Measurements from ENCODE around the gene CHRND. TPM values are rescaled to one million over a fixed set of nuclear protein-coding genes. Genes with fewer than 3 reads are reported as not detected.

The CHRND gene
- total and polyA plus RNA-seq, 2 experiments from 2014 or later, result 0.10 to 0.11 TPM

- TF ChIP-seq ZNF114 (CRISPR knock-in tag; IDR thresholded peaks at IDR 0.05), result no peak
- no peak for TF ChIP-seq ETS1 (IDR thresholded peaks at IDR 0.05)
- no peak for TF ChIP-seq NANOG (IDR thresholded peaks at IDR 0.05; ENCODE audit: borderline replicate concordance)
- no peak for TF ChIP-seq STAT1 (IDR thresholded peaks at IDR 0.05; ENCODE audit: unreplicated experiment)
- TF ChIP-seq REST (IDR thresholded peaks at IDR 0.05; ENCODE audit: unreplicated experiment), result no peak
- no peak for TF ChIP-seq ZNF331 (CRISPR knock-in tag; IDR thresholded peaks at IDR 0.05; ENCODE audit: low read depth)
These were observed 15.4 kb downstream of the CHRND start (continued) for GRCh38 chr2:232541195-232541960.

DNA sequence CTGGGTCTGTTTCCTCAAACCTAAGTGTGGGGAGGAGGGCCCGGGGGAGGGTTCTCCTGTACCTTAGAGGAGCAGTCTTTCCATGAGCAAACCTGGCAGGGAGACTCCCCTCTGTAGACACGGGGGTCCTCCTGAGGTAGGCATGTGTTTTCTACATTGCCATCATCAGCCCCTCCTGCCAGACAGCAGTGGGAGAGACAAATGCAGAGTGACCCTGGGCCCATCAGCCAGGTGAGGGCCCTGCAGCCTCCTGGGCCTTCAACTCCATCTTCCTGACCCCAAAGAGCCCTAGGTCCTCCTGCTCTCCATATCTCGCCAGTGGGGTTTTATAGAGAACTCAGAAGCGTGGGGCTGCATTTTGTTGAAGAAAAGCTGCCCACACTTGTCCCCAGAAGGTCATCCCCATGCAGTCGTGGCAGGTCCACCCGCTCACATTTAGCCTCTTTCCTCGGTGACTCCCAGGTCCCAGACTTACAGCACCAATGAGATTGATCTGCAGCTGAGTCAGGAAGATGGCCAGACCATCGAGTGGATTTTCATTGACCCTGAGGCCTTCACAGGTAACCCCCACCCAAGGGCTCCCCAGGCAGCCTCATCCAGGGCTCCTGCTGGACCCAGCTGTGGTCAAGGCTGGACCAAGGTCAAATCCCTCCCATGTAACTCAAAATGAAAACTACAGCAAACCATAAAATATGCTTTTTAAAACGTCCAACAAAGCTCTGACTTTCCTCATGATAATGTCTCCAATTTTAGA, 16.2 kb downstream of the CHRND start:
- peaks cover 12% of the 10 kb centered on the region for H3K27me3 Mint-ChIP-seq (ENCODE audit: insufficient read depth, low read depth, poor library complexity)
- H3K79me2 ChIP-seq (replicated peaks; ENCODE audit: insufficient read depth), result peaks cover 7% of the 10 kb centered on the region
- no peak overlapping the region for H3K27ac Mint-ChIP-seq
- H4K20me1 ChIP-seq (replicated peaks; ENCODE audit: insufficient read depth), result no peaks in the 10 kb centered on the region
- no peak overlapping the region for H2AFZ ChIP-seq
- H3F3A ChIP-seq (replicated peaks; ENCODE audit: low read depth), result no peaks in the 10 kb centered on the region
- DNase-seq (ENCODE audit: low spot score) (no peak), ATAC-seq (no peak)
- no peaks in the 10 kb centered on the region for H3K36me3 ChIP-seq (ENCODE audit: insufficient read depth)
- H3K36me3 Mint-ChIP-seq (ENCODE audit: low read depth), result peaks cover 5% of the 10 kb centered on the region; the same call in 2 of the 3 replicates
- no peak overlapping the region for H3K4me3 ChIP-seq
- H3K4me1 ChIP-seq (ENCODE audit: insufficient read depth), result peaks cover 4% of the 10 kb centered on the region; the same call in 1 of the 2 replicates
- no peak overlapping the region for H3K4me2 ChIP-seq
- no peaks in the 10 kb centered on the region for H3K9me2 ChIP-seq (ENCODE audit: insufficient read depth)
- no peak overlapping the region for H3K27ac ChIP-seq (ENCODE audit: low read depth)
- H3K9me3 Mint-ChIP-seq, result no peaks in the 10 kb centered on the region
- peaks cover 25% of the 10 kb centered on the region for H3K4me1 Mint-ChIP-seq
- no peak overlapping the region for H3K4me3 Mint-ChIP-seq
- H3K27me3 ChIP-seq (ENCODE audit: insufficient read depth), result no peaks in the 10 kb centered on the region
- TF ChIP-seq REST (IDR thresholded peaks at IDR 0.05; ENCODE audit: unreplicated experiment) (no peak), ETS1 (IDR thresholded peaks at IDR 0.05) (no peak), NANOG (IDR thresholded peaks at IDR 0.05; ENCODE audit: borderline replicate concordance) (no peak), POLR2AphosphoS5 (IDR thresholded peaks at IDR 0.05; ENCODE audit: low read depth) (no peak), JUNB (IDR thresholded peaks at IDR 0.05; ENCODE audit: unreplicated experiment) (no peak)

Data from GM23338 (cell line).